HepG2 (cell line): ENCODE data around the gene CCDC17. TPM values are rescaled to one million over a fixed set of nuclear protein-coding genes. Genes with fewer than 3 reads are reported as not detected.

ENCODE experiments used
- ATAC-seq: fragments of 200-7000 bp; cut with Tn5 transposase; 3 replicates; pipeline ENCODE4 v1.9.1; 2020; ENCODE audit warnings: mild to moderate bottlenecking, moderate library complexity
- BruUV-seq: library from RNA; stranded (reverse); fragments of 400-500 nt; replicated peaks from 2 replicates; lab custom pipeline; 2021; lab: Mats Ljungman, UMichigan
- CTCF ChIA-PET: fragments of 300-600 bp; formaldehyde crosslinking; extraction: SDS; loops from one replicate; lab custom pipeline; 2021; ENCODE audit warnings: low total read pairs, inconsistent platforms, low intra/inter-chr PET ratio; lab: Yijun Ruan, JAX
- POLR2A ChIA-PET: fragments of 350-600 bp; sonication (Branson Sonifier 250); formaldehyde crosslinking; loops from one replicate; lab custom pipeline; 2020; ENCODE audit warnings: antibody characterized with exemption, inconsistent platforms; lab: Yijun Ruan, JAX
- DNase-seq: peaks from one replicate; pipeline ENCODE4 v3.0.0-alpha.2; 2015; ENCODE audit warnings: low spot score
- FAIRE-seq: peaks from 3 replicates; lab custom pipeline; 2011; peaks lifted over from hg19 to GRCh38; lab: Jason Lieb, UNC
- H2AFZ ChIP-seq: one replicate; pipeline ENCODE4 v1.6.1; 2011; ENCODE audit warnings: low read length, inconsistent platforms
- H3K27ac ChIP-seq: fragments of 300-600 bp; 3 replicates; pipeline ENCODE4 v1.8.0; 2011; ENCODE audit warnings: mixed run types, mild to moderate bottlenecking, mixed read lengths, low read length, inconsistent platforms; ENCODE audit not compliant: insufficient read depth; ENCODE audit errors: extremely low read length
- H3K27me3 ChIP-seq, 2 experiments: fragments of 200-600 bp in 1 of 2; 2 replicates in 1 of 2; 3 replicates in 1 of 2; pipeline versions ENCODE4 v1.6.0 to v1.8.0; 2011; ENCODE audit warnings: low read length in 2 of 2, mild to moderate bottlenecking in 2 of 2, moderate library complexity in 2 of 2, inconsistent platforms in 1 of 2; ENCODE audit not compliant: insufficient read depth in 2 of 2, control insufficient read depth in 1 of 2
- H3K36me3 ChIP-seq, 2 experiments: fragments of 200-600 bp in 1 of 2; replicated peaks in 1 of 2; 2 replicates in 1 of 2; 3 replicates in 1 of 2; pipeline versions ENCODE4 v1.5.1 to v1.8.0; 2011; ENCODE audit warnings: low read length in 2 of 2, inconsistent platforms in 1 of 2; ENCODE audit not compliant: insufficient read depth in 2 of 2, control insufficient read depth in 1 of 2
- H3K4me1 ChIP-seq: 2 replicates; pipeline ENCODE4 v1.5.1; 2012; ENCODE audit warnings: low read length, inconsistent platforms; ENCODE audit not compliant: insufficient read depth
- H3K4me2 ChIP-seq: 2 replicates; pipeline ENCODE4 v1.6.0; 2011; ENCODE audit warnings: low read depth, low read length, inconsistent platforms
- H3K4me3 ChIP-seq, 3 experiments: fragments of 200-600 bp in 1 of 3; sonication (generic), shearing (Covaris generic) in 1 of 3; replicated peaks in 1 of 3; 2 replicates each; pipeline ENCODE4 v1.5.1; 2011 to 2016; ENCODE audit warnings: low read length in 3 of 3, inconsistent platforms in 2 of 3, low read depth in 2 of 3, mild to moderate bottlenecking in 2 of 3, control low read depth in 1 of 3, mixed read lengths in 1 of 3; ENCODE audit not compliant: insufficient read depth in 1 of 3
- H3K79me2 ChIP-seq: one replicate; pipeline ENCODE4 v1.6.1; 2011; ENCODE audit warnings: low read length, inconsistent platforms; ENCODE audit not compliant: insufficient read depth
- H3K9ac ChIP-seq: 2 replicates; pipeline ENCODE4 v1.6.0; 2011; ENCODE audit warnings: mild to moderate bottlenecking, low read depth, low read length, inconsistent platforms; ENCODE audit not compliant: insufficient read depth
- H3K9me3 ChIP-seq: 2 replicates; pipeline ENCODE4 v1.5.1; 2012; ENCODE audit warnings: mild to moderate bottlenecking, low read length
- H4K20me1 ChIP-seq: 2 replicates; pipeline ENCODE4 v1.6.0; 2011; ENCODE audit warnings: inconsistent platforms, mild to moderate bottlenecking, low read length, moderate library complexity; ENCODE audit not compliant: insufficient read depth
- KLF6 ChIP-seq: IDR thresholded peaks from 2 replicates; pipeline ENCODE4 v1.8.0; 2016; ENCODE audit warnings: missing biosample characterization, missing genetic modification reagents
- POLR2AphosphoS2 ChIP-seq: IDR thresholded peaks from 2 replicates; pipeline ENCODE4 v1.6.1; 2011; ENCODE audit warnings: low read depth, low read length, improper control_type of control experiment
- RBM22 ChIP-seq: fragments of 200-400 bp; formaldehyde crosslinking; optimal IDR thresholded peaks from 2 replicates; pipeline ENCODE3; 2017; ENCODE audit warnings: mild to moderate bottlenecking, low read length, moderate library complexity
- ZBTB10 ChIP-seq: sonication (generic); formaldehyde crosslinking; IDR thresholded peaks from 2 replicates; pipeline ENCODE4 v1.4.0; 2020; ENCODE audit warnings: missing genetic modification reagents, borderline replicate concordance
- whole genome bisulfite sequencing: methylation state at CpG from one replicate; pipeline ENCODE4 v1.1.6; 2017; ENCODE audit warnings: low lambda C conversion rate; 5-methylcytosine and 5-hydroxymethylcytosine counted together
- in situ Hi-C: cut with HindIII; loops from 2 replicates; pipeline ENCODE4 v1.10.0; 2017; ENCODE audit warnings: low pct_unique_long_range_greater_than_20kb; ENCODE audit not compliant: extremely low pct_ligation_motif_present
- intact Hi-C: fragments of 100-400 bp; cut with micrococcal nuclease; formaldehyde crosslinking; loops from one replicate; pipeline ENCODE4 v1.10.0; 2022; ENCODE audit not compliant: unreplicated experiment
- polyA plus RNA-seq, 8 experiments: library from polyadenylated mRNA; depleted of rRNA in 3 of 8; stranded (reverse) in 7 of 8; unstranded in 1 of 8; fragments of >200 nt; fragmentation: Illumina TruSeq in 4 of 8; extraction: Trizol in 4 of 8; gene quantifications; 2 replicates each; pipeline versions ENCODE4 v1.2.1 to v1.2.3, GENCODE V29; 2011 to 2016; ENCODE audit warnings: low read depth in 4 of 8, missing spikeins in 1 of 8, mixed read lengths in 1 of 8; ENCODE audit not compliant: insufficient read depth in 1 of 8
- total RNA-seq, 5 experiments: library from RNA; depleted of rRNA; stranded (reverse); fragments of >200 nt; fragmentation: Illumina TruSeq; extraction: Trizol; gene quantifications; 2 replicates each; pipeline ENCODE4 v1.2.3, GENCODE V29; 2016; ENCODE audit warnings: low read depth in 1 of 5
- TF ChIP-seq, protein P1 (sequence below): IDR thresholded peaks from 2 replicates; pipeline ENCODE4 v1.6.1; 2016; ENCODE audit warnings: missing compliant biosample characterization, missing genetic modification reagents, borderline replicate concordance

The CCDC17 gene
- total and polyA plus RNA-seq, 2 of the 13 experiments (the other 11 are each of a cell fraction or from before 2014, with no cell fraction given) = 1.5 to 3.3 TPM

GRCh38 chr1:45610589-45611226 lies 13.1 kb downstream of the CCDC17 start:
- TF ChIP-seq POLR2AphosphoS2 (peak; percentile 74; the same call in 1 of the 2 replicates), KLF6 (no peak)
- TF ChIP-seq, protein P1, sequence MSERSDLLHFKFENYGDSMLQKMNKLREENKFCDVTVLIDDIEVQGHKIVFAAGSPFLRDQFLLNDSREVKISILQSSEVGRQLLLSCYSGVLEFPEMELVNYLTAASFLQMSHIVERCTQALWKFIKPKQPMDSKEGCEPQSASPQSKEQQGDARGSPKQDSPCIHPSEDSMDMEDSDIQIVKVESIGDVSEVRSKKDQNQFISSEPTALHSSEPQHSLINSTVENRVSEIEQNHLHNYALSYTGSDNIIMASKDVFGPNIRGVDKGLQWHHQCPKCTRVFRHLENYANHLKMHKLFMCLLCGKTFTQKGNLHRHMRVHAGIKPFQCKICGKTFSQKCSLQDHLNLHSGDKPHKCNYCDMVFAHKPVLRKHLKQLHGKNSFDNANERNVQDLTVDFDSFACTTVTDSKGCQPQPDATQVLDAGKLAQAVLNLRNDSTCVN = no peak
- TF ChIP-seq, all 625 proteins: peak for 1
- 100% methylated on average over 10 of the region's 10 CpGs for WGBS
- H2AFZ ChIP-seq = no peak overlapping the region
- H3K4me3 ChIP-seq = no peak overlapping the region
- FAIRE-seq = no peak
- intact Hi-C loops = no loop called here
- peak; percentile 11; the same call in 2 of the 3 replicates for ATAC-seq
- in situ Hi-C loops = no loop called here
- no peaks in the 10 kb centered on the region for H4K20me1 ChIP-seq
- H3K9me3 ChIP-seq = no peaks in the 10 kb centered on the region
- no peaks in the 10 kb centered on the region for H3K4me1 ChIP-seq
- H3K79me2 ChIP-seq = peaks cover 25% of the 10 kb centered on the region
- no peak overlapping the region for H3K9ac ChIP-seq
- H3K27me3 ChIP-seq = no peaks in the 10 kb centered on the region
- DNase-seq = no peak
- no TSS peak for BruUV-seq
- ChIA-PET CTCF (no interaction called here), POLR2A (no interaction called here)
- H3K4me2 ChIP-seq = no peak overlapping the region
- no peak overlapping the region for H3K27ac ChIP-seq
- H3K36me3 ChIP-seq = peaks cover 29 to 86% of the 10 kb centered on the region in 2 experiments

GRCh38 chr1:45608175-45609156 lies 15.4 kb downstream of the CCDC17 start:
- ChIA-PET POLR2A (interaction anchor here (1.0 kb wide), 1 partner anchor 24 kb away, joined by 3 read pairs; no protein-coding TSS in a partner anchor), CTCF (no interaction called here)
- BruUV-seq = no TSS peak
- peaks cover 20% of the 10 kb centered on the region for H3K4me1 ChIP-seq
- FAIRE-seq (no peak), DNase-seq (no peak), ATAC-seq (no peak)
- no peak overlapping the region for H3K9ac ChIP-seq
- H3K9me3 ChIP-seq = no peaks in the 10 kb centered on the region
- in situ Hi-C loops = no loop called here
- intact Hi-C loops = no loop called here
- no peak overlapping the region for H3K4me3 ChIP-seq
- H3K4me2 ChIP-seq = no peak overlapping the region
- no peak for TF ChIP-seq ZBTB10 (CRISPR knock-in tag)
- peak; percentile 19 for TF ChIP-seq RBM22
- H4K20me1 ChIP-seq = no peaks in the 10 kb centered on the region
- 97% methylated on average over 5 of the region's 5 CpGs for WGBS
- peaks cover 25 to 78% of the 10 kb centered on the region in 2 experiments for H3K36me3 ChIP-seq
- H3K27me3 ChIP-seq = no peaks in the 10 kb centered on the region
- peaks cover 26% of the 10 kb centered on the region for H3K79me2 ChIP-seq
- H2AFZ ChIP-seq = no peak overlapping the region
- H3K27ac ChIP-seq = no peak overlapping the region
